Measurements from ENCODE around the gene MMP19.

The MMP19 gene

DNA sequence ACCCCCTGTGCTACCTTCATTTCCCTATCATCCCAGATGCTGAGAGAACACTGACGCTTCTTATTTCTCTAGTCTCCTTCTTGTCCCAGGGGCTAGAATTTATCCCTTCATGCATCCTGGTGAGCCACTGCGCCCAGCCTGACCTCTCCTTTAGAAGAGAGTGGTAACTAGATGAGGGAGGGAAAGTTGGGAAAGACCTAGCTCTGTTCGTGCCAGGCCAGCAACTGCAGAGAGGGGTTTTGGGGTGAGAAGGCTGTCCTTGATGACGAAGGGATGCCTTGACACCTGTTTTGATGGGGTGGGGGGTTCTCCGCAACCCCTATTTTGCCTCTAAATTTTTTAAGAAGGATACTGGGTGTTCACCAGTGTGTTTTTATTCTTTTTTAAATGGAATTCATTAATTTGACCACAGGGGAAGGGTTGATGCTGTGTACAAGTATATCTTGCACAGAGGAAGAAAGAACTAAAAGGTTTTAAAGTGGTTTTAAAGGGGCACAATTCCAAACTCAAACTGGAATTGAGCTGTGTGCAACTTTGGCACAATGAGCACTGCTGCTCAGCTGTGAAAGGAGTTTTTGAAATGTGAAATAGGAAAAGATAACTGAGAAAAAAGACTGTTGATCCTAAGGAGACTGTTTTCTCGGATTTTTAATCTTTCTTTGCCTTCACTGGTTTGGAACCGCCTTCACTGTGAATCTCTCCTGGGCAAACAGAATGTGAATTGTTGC is 7.0 kb upstream of the MMP19 start:
- H3K4me3 ChIP-seq (ENCODE audit: low read depth, low read length): no peak overlapping the region
- TF ChIP-seq, protein P1, sequence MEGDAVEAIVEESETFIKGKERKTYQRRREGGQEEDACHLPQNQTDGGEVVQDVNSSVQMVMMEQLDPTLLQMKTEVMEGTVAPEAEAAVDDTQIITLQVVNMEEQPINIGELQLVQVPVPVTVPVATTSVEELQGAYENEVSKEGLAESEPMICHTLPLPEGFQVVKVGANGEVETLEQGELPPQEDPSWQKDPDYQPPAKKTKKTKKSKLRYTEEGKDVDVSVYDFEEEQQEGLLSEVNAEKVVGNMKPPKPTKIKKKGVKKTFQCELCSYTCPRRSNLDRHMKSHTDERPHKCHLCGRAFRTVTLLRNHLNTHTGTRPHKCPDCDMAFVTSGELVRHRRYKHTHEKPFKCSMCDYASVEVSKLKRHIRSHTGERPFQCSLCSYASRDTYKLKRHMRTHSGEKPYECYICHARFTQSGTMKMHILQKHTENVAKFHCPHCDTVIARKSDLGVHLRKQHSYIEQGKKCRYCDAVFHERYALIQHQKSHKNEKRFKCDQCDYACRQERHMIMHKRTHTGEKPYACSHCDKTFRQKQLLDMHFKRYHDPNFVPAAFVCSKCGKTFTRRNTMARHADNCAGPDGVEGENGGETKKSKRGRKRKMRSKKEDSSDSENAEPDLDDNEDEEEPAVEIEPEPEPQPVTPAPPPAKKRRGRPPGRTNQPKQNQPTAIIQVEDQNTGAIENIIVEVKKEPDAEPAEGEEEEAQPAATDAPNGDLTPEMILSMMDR (IDR thresholded peaks at IDR 0.05; ENCODE audit: borderline replicate concordance, insufficient read depth, low read depth, low read length): no peak

DNA sequence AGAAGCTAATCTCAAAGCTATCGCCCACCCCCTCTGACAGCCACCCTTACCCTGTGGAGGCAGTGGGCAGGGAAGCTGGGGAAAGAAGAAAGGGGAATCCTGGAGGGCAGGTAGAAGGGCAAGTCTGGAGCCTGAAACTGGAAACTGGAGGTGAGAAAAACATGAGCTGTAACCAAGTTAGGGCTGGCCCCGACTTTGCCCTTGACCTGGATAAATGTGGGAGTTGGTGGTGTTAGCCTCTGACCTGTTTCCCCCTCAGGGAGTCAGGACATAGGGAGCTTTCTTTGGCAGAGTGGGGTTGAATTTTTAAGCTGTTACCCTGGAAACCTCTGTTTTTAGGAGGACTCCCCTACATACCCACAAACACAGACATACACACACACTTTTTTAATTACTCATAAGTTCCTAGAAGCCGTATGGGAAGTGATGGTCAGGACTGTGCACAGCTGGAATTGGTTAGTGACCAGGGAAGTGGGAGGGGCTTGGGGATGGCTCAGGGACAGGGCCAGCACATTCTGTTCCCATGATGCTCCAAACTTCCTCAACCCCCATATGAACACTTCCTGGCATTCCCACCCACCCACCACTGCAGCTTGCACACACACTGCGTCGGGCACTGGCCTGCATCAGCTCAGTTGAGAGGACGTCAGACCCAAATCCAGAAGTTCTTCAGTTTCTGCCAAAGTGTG is 5.0 kb upstream of the MMP19 start:
- H3K4me3 ChIP-seq (ENCODE audit: low read depth, low read length): no peak overlapping the region
- TF ChIP-seq, protein P1 (IDR thresholded peaks at IDR 0.05; ENCODE audit: borderline replicate concordance, insufficient read depth, low read depth, low read length): no peak

DNA sequence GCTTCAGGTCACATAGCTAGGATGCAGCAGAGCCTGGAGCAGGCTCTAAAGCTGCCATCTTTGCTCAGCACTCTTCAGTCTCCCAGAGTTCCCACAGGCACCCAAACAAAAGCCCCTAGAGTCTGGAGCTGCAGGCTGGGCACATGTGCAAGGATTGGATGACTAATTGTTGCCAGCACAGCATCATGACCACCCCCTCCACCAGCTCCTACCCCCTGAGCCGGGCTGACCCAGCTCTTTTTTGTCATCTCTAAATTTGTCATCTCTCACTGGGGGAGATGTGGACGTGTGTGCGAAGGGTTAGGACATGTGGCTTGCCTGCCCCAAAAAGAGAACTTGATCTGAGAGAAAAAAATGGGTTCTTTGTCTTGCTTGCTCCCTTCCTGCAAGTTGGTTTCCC is 4.3 kb upstream of the MMP19 start:
- TF ChIP-seq, protein P1 (IDR thresholded peaks at IDR 0.05; ENCODE audit: borderline replicate concordance, insufficient read depth, low read depth, low read length): no peak
- no peak overlapping the region for H3K4me3 ChIP-seq (ENCODE audit: low read depth, low read length)

DNA sequence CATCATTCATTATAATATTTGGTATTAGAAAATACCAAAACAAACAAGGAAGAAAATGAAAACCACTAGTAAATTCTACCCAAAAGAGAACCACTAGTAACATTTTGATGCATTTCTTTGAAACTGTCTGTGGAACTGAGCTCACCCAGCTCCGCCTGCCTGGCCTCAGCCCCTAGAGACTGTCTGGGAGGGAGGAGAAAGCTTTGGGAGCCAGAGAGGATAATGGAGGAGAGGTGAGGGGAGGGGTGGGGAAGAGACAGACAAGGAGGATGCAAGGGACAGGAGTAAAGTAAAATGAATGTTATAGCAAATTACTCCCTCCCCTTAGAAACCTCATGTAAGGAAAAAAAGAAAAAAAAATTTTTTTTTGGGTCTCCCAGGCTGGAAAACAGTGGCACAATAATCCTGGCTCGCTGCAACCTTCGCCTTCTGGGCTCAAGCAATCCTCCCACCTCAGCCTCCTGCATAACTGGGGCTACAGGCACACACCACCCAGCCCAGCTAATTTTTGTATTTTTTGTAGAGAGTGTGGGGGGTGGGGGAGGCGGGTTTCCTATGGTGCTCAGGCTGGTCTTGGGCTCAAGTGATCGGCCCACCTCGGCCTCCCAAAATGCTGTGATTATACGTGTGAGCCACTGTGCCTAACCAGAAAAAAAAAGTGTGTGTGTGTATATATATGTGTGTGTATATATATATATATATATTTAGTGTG is 3.2 kb upstream of the MMP19 start:
- H3K4me3 ChIP-seq (ENCODE audit: low read depth, low read length): no peak overlapping the region
- TF ChIP-seq, protein P1 (IDR thresholded peaks at IDR 0.05; ENCODE audit: borderline replicate concordance, insufficient read depth, low read depth, low read length): no peak

DNA sequence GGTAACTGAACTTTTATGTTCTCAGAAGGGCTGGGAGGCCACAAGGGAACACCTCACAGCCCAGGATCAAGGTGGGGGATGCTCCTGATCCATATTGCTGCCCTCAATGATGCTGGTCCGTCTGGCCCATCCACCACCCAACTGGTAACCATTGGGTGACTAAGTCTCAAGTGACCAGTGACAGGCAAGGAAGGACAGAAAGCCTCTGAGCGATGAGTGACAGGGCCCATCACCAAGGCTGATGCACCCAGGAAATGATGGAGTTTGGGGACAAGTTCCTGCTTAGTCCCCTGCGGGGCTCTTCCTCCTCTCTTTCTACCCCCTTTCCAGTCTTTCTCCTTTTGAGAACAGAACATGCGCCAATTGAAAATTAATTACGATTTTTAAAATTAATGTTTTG is 2.6 kb upstream of the MMP19 start:
- TF ChIP-seq, protein P1 (IDR thresholded peaks at IDR 0.05; ENCODE audit: borderline replicate concordance, insufficient read depth, low read depth, low read length): no peak
- H3K4me3 ChIP-seq (ENCODE audit: low read depth, low read length): no peak overlapping the region

DNA sequence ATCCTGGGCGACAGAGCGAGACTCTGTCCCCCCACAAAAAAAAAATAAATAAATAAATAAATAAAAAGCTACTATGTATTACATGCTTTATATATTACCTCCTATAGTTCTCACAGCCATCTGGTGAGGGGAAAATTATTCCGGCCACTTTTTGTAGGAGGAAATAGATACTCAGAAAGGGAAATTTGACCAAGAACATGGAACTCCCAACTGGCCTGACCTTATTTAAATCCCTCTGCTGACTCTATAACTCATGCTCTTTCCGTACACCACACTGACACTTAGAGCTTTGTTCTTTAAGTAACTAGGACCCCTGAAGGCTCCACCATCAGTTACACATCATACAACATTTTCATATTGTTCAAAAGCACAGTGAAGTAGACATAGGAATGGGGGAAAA is 2.2 kb upstream of the MMP19 start:
- H3K4me3 ChIP-seq (ENCODE audit: low read depth, low read length): no peak overlapping the region
- TF ChIP-seq, protein P1 (IDR thresholded peaks at IDR 0.05; ENCODE audit: borderline replicate concordance, insufficient read depth, low read depth, low read length): no peak

Measured in GM12875 (cell line).